Stimulated activated CD8-positive, alpha-beta memory T cell treated with anti-CD3 and anti-CD28 coated beads, Interleukin-7, amount 100 ng/mL, for 4 hours (primary cell): ENCODE measurements around the gene PPP2R2C.

ENCODE experiments used
- DNase-seq, 2 donors: peaks; one replicate each; pipeline ENCODE4 v3.0.0-alpha.2; 2020; ENCODE audit warnings: low read depth in 2 of 2

The PPP2R2C gene

DNA sequence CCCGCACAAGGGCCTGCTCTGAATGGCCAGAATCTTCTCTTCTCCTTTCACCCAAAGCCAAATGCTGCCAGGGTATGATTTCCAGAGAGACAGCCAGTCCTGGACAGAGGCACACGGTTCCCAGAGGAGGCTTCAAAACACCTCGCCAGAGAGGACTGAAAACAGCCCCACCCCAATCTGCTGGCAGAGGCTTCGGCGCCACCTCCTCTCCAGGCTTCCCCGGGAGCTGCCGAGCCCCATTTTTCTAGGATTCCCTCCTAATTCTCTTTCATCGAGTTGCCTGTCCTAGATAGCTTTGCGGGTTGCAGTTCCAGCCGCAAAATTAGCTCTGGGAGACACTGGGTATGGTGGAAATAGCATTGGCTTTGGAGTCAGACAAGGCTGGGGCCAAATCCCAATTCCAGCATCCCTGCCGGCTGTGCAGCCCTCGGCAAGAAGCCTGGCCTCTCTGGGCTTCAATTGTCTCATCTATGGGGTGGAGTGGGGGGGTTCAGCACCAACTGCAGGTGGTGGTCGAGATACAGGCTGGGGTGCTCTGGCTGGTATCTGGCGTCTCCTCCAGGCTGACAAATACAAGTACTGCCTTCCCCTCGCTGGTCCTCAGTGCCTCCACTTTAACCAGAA is 22.6 kb downstream of the PPP2R2C start:
- no peak for DNase-seq

DNA sequence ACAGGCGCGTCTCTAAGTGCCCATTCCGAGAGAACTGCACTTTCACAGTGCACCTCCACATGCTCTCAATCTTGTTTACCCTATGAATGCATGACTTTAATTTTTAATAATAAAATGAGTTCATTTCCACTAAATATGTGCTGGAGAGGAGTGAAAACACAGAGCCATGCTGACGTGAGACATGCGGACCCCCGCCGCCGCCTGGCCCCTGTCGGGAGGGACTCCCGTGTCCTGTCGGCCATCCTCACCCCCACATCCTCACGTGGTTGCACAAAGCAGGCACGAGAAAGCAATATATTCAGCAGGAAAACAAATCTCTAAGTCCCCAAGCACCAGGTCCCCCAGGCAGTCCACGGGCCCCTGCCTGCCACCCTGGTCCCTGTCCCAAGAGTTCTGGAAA is 23.1 kb downstream of the PPP2R2C start:
- DNase-seq, result no peak

DNA sequence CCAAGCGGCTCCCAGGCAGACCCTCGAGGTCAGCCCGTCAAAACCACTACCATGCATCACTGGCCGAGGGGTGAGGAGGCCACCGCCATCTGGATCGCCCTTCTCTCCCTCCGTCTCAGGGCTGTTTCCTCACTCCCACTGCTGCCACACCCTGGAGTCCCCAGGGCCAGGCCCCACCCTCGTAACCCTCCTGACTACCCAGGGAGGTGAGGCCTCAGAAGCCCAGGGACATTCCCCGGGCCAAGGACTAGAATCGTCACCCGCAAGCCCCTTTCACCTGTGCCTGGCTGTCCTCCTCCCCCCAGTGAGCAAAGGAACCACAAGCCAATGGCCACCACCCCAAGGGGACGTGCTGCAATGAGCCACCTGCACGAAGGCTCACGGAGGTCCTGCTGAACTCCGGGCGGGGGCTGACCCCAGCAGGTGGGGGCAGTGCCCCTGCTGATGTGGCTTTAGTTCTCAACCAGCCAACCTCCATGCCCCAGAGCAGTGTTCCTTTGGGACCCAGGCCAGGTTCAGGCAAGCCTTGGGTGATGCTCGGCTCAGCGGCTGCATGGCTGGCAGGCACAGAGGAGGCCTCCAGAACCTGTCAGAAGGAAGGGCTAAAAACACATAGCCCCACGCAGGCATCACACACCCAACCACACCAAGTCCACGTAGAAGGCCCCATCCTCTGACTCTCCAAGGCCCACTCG is 23.8 kb downstream of the PPP2R2C start:
- no peak for DNase-seq

DNA sequence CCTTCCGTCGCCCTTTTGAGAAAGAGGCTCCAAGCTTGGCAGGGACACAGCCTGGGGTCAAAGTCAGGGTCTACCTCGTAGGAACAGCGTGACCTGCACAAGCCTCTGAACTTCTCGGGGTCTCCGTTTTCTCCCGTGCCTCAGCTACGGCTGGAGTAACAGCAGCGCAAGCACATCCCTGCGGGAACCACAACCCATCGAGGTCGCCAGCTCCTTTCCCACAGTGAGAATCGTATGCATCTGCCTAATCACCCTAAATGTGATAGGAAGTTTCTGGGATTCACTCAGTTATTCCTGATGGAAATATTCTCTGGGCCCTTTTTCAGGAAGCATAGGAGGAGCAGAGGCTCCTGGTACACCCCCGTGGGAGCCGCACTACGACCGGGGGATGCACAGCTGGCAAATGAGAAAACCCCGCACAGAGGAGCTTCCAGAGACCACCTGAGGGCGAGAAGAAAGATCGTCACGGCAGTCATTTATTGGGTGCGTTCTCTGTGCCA is 24.7 kb downstream of the PPP2R2C start:
- no peak for DNase-seq

DNA sequence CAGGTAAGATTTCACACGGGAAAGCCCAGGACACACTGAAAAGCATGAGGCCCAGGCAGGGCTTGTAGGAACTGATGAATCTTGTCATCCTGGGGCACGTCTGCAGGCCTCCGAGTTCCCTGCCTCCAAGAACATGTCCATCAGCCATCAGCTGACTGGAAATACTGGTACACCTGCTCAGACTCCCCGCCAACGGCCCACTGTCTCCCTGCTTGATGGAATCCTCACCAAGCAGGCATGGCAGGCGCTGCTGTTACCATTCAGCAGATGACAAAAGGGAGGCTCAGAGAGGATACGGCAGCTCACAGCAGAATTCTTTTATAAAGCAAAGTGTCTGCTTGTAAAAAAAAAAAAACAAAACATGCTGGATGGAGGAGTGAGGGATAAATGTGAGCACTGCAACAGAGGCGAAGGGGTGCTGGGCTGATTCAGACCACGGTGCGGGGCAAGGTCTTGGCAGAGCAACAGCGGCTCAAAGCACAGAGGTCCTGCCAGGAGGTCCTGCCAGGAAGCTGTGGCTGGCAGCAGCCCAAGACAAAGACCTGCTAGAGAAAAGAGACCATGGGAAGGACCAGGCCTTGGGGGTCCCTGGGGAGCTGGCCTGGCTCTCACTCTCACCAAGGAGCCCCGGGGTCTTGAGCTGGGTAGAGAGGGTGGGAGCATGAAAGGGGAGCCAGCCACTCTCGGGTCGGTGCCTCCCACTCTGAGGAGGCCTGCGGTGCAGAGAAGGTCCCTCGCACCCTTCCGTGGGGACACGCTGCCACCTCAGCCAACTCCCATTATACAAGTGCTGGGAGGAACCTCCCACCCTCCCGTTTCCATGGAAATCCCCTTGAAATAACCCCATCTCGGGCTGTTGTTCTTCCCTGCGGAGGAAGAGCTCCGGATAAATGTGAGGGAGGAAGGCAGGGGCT is 25.6 kb downstream of the PPP2R2C start:
- DNase-seq, result no peak

DNA sequence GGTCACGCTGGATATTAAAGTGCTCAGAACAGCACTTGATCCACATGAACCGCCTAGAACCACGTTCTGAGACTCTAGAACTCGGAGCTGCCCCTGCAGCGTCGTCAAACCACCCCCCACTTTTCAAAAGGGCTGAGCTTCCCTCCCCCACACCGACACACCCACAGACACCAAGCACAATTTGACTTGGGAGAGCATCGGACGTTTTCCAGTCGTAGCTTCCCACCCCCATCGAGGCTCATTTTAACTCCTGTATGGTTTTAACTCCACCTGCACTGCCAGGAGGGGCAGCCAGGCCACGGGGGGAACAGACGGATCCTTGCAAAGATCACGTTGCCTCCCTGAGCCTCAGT is 26.3 kb downstream of the PPP2R2C start:
- no peak for DNase-seq

DNA sequence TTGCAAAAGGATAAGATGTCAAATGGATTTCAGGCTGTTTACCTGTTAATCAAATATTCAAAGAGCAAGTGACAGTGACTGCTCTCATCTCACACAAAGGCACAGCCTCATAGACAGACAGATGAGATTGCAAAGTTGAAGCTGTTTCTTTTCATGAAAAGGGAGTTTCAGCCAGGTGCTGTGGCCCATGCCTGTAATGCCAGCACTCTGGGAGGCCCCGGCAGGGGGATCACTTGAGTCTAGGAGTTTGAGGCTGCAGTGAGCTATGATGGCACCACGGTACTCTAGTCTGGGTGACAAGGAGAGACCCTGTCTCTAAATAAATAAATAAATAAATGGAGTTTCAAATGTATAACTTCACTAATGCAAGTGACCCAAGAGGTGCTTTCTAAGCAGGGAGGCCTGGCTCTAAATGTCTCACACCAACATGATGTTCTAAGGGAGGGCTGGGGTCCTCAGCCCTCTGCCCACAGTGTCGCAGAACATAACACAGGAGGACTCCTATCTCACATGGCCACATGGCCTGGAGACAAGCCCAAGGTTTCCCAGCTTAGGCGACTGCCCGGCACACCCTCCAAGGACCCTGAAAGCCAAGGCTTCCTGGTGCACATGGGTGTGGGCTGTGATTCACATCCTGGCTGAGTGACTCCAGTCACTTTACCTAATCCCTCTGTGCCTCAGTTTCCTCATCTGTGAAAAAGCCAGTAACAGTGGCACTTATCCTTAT is 26.8 kb downstream of the PPP2R2C start:
- DNase-seq, result no peak

DNA sequence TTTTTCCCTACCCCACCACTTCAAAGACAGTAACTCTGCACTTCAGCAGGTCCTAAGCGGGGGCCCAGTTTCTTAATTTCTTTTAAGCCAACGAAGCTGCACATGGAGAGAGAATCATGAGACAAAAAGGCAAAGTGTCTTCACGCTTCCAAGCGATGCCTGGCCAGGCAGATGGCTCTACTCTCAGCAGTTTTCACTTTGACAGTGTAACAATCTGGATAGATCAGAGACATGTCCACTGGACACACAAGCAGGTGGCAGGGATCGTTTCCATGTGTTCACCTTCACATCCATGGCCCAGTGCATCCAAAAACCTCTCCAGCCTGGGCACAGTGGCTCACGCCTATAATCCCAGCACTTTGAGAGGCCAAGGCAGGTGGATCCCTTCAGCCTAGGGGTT is 27.8 kb downstream of the PPP2R2C start:
- DNase-seq, result no peak

DNA sequence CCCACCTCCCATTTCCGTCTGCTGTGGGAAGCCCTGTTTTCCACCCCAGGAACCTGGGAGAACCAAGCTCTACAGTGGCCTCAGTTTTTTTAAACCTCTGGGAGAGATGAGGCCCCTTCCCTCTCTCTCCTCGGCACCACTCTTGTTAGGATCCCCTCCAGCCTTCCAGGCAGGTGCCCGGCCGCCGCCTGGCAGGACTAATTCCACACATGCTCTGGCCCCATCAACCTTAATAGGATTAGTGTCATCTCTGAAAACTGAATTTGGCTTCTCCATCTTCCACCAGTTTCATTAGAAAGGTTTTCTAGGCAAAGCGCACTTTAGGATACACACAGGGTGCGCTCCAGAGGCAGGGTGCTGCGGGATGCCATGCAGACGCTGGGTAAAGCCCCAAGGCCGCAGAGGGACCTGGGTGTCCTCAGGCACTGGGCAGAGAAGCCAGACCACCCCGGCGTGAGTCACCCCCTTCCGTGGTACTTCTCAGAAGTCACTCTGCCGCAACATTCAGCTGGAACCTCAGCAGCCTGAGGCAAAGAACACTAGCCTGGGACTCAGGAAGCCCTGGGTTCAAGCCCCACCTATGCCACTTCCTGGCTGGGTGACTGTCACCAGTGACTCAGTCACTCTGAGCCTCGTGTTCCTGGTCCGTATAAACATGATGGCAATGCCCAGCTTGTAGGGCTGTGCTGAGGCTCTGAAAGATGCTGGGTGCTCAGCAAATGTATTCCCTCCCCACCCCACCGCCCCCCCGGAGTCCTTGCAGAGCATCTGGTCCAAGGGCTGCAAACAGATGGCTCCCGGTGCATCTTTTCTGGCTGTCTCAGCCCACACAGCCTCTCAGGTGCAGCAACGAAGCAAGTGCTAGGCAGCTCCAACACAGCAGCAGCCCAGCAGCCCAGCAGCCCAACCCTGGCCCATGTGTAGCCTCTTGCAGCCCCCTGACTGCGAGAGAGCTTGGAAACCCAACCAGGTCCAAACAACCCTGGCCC is 29.1 kb downstream of the PPP2R2C start:
- no peak for DNase-seq

DNA sequence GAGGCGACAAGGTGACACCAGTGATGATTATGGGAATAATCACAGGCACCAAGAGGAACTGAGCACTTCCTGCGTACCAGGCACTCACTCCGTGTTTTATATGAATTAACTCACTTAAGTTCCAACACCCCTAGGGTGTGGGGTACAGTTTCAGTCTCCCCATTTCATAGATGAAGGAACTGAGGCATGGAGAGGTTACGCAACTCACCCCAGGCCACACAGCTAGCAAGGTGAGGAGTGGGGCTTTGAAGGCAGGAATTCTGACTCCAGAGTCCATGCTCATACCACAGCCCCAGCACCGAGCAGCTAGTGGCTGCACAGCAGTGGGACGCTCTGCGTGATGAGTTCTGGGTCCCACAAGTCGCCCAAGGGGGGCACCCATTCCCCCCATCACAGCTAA is 29.9 kb downstream of the PPP2R2C start:
- no peak for DNase-seq

DNA sequence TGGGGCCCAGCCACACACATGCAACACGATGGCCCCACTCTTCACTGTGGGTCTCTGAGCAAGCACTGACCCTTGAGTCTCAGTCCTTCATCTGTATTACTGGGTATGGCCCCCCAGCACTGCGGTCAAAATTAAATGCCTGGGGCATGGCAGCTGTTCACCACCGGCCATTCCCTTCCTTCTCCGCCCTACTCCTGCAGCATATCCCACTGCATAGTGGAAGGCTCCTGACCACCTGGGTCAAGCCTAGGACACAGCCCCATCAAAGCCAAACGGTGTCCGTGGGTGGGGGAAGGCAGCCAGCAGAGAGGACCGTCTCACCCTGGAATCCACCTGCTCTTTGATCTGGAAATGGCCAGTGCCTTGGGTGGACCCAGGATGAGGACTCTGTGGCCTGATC is 30.7 kb downstream of the PPP2R2C start:
- DNase-seq, result no peak

DNA sequence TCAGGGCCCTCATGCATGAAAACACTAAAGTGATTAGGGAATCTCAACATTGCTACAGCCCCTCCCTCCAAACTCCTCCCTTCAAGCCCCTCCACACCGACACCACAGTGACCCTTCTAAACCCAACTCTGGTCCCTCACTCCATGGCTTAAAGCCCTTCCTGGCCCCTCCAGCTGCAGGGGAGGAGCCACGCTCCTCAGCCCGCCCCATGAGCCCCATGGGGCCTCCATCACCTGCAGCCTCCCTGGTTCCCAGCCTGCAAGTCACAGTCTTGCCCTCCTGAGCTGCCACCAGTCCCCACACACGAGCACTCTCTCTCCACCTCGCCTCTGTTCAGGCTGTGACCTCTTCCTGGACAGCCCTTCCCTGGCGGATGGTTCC is 31.2 kb downstream of the PPP2R2C start:
- DNase-seq, result no peak

DNA sequence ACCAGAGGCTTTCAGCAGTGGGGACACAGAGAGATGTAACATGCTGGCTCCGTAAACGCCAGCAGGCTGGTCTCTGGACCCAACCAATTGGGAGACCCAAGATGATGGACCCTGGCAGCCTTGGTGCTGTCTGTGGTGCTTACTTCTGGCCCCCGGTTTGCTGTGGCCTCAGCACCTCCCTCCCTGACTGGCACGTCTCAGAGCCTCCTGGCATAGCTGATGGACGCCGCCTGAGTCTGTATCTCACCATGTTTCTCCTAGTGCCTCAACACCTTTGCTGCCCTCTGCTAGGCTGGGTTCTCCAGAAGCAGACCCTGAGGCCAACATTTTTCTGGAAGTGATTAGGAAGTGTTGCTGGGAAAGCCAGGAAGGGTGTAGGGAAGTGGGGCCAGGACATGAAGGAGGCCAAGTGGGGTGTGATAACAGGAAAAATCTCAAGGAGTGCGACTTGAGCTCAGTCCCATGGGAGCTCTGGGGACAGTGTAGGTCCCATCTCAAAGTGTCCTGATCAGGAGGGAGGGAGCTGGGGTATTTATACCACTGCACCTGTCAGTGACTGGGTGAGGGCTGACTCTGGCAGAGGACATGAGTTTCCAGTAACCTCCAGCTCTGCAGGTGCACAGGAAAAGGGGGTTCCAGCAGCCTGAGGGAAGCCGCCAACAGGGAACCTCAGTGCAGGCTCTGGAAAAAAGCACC is 31.8 kb downstream of the PPP2R2C start:
- DNase-seq, result no peak

DNA sequence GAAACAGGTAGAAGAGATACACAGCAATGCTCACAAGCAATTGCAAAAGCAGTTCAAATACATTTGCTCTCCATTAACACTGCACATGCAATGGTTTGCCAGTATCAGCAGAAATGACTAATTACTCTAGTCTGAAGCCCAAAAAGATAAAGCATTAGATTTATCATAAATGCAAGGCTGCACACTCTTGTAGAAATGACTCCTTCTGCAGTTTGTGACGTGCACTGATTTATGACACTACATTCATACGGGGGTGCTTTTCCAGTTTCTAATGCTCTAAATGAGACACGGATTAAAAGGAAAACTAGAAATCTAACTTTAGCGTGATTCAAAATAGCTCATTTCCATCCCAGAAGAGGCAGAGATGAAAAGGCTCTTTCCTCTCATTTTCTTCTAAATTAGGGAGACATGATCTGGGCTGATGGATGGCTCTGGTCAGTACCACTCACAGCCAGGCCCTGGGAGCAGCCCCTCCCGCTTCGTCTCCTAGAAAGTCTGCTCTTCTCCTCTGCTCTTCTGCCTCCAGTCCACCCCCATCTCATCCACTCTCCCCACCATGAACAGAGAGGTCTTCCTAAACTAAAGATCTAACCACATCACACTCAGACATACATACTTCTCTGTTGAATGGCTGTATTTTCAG is 33.2 kb downstream of the PPP2R2C start:
- no peak for DNase-seq

DNA sequence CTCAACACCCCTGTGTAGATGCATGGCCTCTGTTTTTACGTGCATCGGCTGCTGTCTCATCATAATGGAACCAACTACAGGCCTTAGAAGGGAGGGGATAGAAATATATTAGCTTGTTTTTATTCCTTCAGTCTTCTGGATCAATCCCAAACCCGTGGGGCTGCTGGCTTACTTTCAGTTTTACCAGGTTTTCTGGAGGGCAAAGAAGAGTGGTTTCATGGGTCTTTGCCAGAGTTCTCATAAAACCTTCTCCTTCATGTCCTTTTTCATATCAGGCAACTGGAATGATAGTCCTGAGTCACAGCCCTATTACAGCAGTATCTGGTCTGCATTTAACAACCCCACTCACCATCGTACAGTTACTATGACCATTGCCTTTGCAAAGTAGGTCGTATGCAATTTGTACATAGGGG is 34.6 kb downstream of the PPP2R2C start:
- DNase-seq, result no peak

DNA sequence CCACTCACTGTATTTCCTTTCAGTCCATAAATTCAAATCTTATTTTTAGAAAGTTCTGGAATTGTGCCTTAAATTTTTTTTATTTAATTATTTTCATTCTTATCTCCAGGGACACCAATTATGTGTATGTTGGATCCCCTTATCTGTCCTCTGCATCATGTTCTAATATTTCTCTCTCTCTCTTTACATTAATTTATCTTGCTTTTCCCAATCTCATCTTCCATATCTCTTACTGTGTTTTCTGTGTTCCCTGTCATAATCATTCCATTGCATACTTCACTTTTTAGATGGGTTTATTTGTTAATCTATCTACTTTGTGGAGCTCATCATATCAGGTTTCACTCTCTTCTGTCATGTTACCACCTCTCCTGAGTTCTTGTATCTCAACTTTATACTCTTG is 37.4 kb downstream of the PPP2R2C start:
- no peak for DNase-seq

DNA sequence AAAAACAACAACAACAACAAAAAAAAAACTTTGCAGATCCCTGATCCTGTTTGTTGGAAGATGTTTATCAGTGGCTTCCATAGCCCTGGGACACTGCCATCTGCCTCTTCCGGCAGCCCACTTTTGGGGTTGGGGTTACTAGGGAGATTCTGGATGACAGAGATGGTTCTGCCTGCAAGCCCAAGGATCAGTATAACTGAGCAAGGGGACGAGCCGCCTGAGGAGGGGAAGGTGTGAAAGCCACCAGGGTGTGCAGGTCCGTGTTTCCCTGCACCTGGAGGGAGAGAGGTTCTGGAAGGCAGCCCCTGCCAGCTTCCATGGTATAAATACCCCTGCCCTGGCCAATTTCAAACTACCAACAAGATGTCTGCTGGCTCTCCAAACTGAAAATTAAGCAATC is 41.5 kb downstream of the PPP2R2C start:
- DNase-seq, result no peak

DNA sequence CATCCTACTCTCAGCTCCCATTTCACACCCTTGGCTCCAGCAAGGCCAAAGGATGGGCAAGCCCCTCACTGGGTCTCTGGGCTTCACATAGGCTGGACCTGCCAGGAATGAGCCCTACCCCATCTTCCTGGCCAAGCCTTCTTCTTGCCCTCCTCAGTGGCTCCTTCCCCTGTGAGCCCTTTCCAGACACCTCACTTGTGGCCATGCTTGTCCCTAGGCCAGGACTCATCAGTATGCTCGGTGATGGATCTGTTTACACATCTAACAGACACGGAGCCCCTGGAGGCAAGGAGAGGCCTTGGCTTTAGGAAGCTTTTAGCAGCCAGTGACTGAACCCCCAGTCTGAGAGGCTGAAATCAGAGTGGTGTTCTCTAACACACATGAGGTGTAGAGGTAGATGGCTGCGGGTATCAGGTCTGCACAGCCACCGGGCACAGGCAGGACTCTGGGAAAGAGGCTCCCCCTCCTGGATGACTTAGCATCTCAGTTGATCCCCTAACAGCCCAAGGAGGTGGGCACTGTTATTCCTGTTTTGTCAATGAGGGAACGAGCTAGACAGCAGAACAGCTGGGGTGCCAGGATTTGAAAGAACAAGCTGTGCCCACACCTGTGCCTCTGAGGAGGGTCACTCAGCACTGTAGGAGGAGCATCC is 44.8 kb downstream of the PPP2R2C start:
- DNase-seq, result no peak
